SJSA1 (cell line): ENCODE measurements around the gene GDF2. TPM values are rescaled to one million over a fixed set of nuclear protein-coding genes. Genes with fewer than 3 reads are reported as not detected.

ENCODE experiments used
- DNase-seq, 2 experiments: peaks; one replicate each; pipeline ENCODE4 v3.0.0-alpha.2; 2015 to 2020; ENCODE audit warnings: low spot score in 2 of 2, low read depth in 1 of 2
- H3K27ac ChIP-seq: fragments of 250-450 bp; sonication (Bioruptor Pico); 2 replicates; pipeline ENCODE4 v1.5.1; 2020; ENCODE audit warnings: mild to moderate bottlenecking, moderate library complexity
- H3K27me3 ChIP-seq: fragments of 250-450 bp; sonication (Bioruptor Pico); replicated peaks from 2 replicates; pipeline ENCODE4 v1.5.1; 2020; ENCODE audit warnings: mild to moderate bottlenecking, moderate library complexity
- H3K36me3 ChIP-seq: fragments of 250-450 bp; sonication (Bioruptor Pico); 2 replicates; pipeline ENCODE4 v1.5.1; 2020; ENCODE audit warnings: mild to moderate bottlenecking
- H3K4me1 ChIP-seq: fragments of 250-450 bp; sonication (Bioruptor Pico); replicated peaks from 2 replicates; pipeline ENCODE4 v1.6.1; 2021; ENCODE audit warnings: mild to moderate bottlenecking
- H3K4me3 ChIP-seq: fragments of 250-450 bp; sonication (Bioruptor Pico); 2 replicates; pipeline ENCODE4 v1.5.1; 2020; ENCODE audit warnings: mild to moderate bottlenecking
- H3K9me3 ChIP-seq: fragments of 250-450 bp; sonication (Bioruptor Pico); replicated peaks from 2 replicates; pipeline ENCODE4 v1.5.1; 2020; ENCODE audit warnings: mild to moderate bottlenecking
- total RNA-seq: library from RNA; depleted of rRNA; stranded (reverse); fragments of >200 nt; shearing (Covaris generic); gene quantifications from 2 replicates; pipeline ENCODE4 v1.2.3, GENCODE V29; 2014

GDF2 gene
- total RNA-seq, 1 experiment from 2014 or later = not detected

DNA sequence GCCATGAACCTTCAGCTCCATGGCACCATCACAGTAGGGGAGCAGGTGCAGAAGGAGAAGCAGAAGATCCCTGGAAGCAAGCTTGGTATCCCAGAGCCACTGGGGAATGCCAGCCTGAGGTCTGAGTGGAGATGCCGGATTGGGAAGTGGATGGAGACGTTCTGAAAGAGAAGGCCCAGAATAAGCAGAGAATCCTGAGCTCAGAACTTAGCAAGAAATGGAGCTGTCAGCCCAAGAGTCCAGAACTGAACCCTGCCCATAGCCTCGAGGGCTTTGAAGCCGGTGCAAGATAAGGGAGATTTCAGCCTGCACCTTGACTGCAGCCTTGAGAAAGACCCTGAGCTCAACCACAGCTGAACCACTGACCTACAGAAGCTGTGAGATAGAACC, 36.1 kb upstream of the GDF2 start:
- Histone ChIP-seq H3K36me3 (no peaks in the 10 kb centered on the region), H3K27me3 (no peaks in the 10 kb centered on the region), H3K4me3 (no peak overlapping the region), H3K27ac (no peak overlapping the region), H3K9me3 (no peaks in the 10 kb centered on the region), H3K4me1 (no peaks in the 10 kb centered on the region)
- DNase-seq = no peak

GRCh38 chr10:47286591-47287315, 35.5 kb upstream of the GDF2 start:
- Histone ChIP-seq H3K27ac (no peak overlapping the region), H3K4me1 (no peaks in the 10 kb centered on the region), H3K36me3 (no peaks in the 10 kb centered on the region), H3K9me3 (no peaks in the 10 kb centered on the region), H3K27me3 (no peaks in the 10 kb centered on the region), H3K4me3 (no peak overlapping the region)
- no peak for DNase-seq

GRCh38 chr10:47287365-47287802, 34.9 kb upstream of the GDF2 start:
- Histone ChIP-seq H3K27ac (no peak overlapping the region), H3K9me3 (no peaks in the 10 kb centered on the region), H3K36me3 (no peaks in the 10 kb centered on the region), H3K27me3 (no peaks in the 10 kb centered on the region), H3K4me1 (no peaks in the 10 kb centered on the region), H3K4me3 (no peak overlapping the region)
- DNase-seq = peak in 1 of 2 experiments; percentile 25

- H3K9me3 ChIP-seq = no peaks in the 10 kb centered on the region
- no peak overlapping the region for H3K27ac ChIP-seq
- H3K4me1 ChIP-seq = no peaks in the 10 kb centered on the region
- H3K36me3 ChIP-seq = no peaks in the 10 kb centered on the region
- peak in 1 of 2 experiments; percentile 25 for DNase-seq
- H3K4me3 ChIP-seq = no peak overlapping the region
- no peaks in the 10 kb centered on the region for H3K27me3 ChIP-seq
Observed at GRCh38 chr10:47287805-47288204, 34.4 kb upstream of the GDF2 start.

- no peaks in the 10 kb centered on the region for H3K36me3 ChIP-seq
- H3K27me3 ChIP-seq = no peaks in the 10 kb centered on the region
- no peak overlapping the region for H3K4me3 ChIP-seq
- no peaks in the 10 kb centered on the region for H3K9me3 ChIP-seq
- peak in 1 of 2 experiments; percentile 22 for DNase-seq
- H3K27ac ChIP-seq = no peak overlapping the region
- no peaks in the 10 kb centered on the region for H3K4me1 ChIP-seq
Observed at GRCh38 chr10:47288236-47288635, 34.0 kb upstream of the GDF2 start.

GRCh38 chr10:47288916-47289495, 33.2 kb upstream of the GDF2 start:
- Histone ChIP-seq H3K36me3 (no peaks in the 10 kb centered on the region), H3K27me3 (0 out of 2 replicates have a peak, but pooled peaks cover 3% of the 10 kb centered on the region), H3K4me3 (no peak overlapping the region), H3K9me3 (no peaks in the 10 kb centered on the region), H3K27ac (no peak overlapping the region), H3K4me1 (no peaks in the 10 kb centered on the region)
- DNase-seq = peak in 1 of 2 experiments; percentile 29

GRCh38 chr10:47289921-47290320, 32.3 kb upstream of the GDF2 start:
- Histone ChIP-seq H3K27ac (no peak overlapping the region), H3K4me3 (no peak overlapping the region), H3K4me1 (no peaks in the 10 kb centered on the region), H3K9me3 (no peaks in the 10 kb centered on the region), H3K36me3 (no peaks in the 10 kb centered on the region), H3K27me3 (0 out of 2 replicates have a peak, but pooled peaks cover 6% of the 10 kb centered on the region)
- no peak for DNase-seq

DNA sequence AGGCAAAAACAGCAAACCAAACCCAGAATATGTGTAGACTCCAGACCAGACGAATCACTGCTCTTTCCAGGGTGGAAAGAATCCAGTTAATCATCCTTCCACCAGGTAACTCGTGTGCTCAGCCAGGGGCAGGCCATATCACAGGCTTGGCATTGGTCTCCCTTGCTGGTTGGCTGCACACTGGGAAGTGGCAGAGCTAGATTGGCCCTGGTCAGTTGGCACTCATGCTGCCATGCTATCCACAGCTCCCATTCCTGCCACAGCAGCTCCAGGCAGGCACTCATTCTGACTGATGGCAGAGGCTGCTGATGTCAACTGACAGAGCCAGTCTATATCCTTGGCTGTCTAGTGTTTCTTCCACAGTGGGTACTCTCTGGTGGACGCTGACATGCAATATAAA, 31.9 kb upstream of the GDF2 start:
- H3K4me1 ChIP-seq = no peaks in the 10 kb centered on the region
- no peak for DNase-seq

GRCh38 chr10:47291682-47292081, 30.6 kb upstream of the GDF2 start:
- no peaks in the 10 kb centered on the region for H3K9me3 ChIP-seq
- H3K27me3 ChIP-seq = peaks cover 13% of the 10 kb centered on the region
- no peaks in the 10 kb centered on the region for H3K36me3 ChIP-seq
- H3K27ac ChIP-seq = no peak overlapping the region
- no peaks in the 10 kb centered on the region for H3K4me1 ChIP-seq
- no peak overlapping the region for H3K4me3 ChIP-seq
- DNase-seq = no peak

More for the DNA sequence above, 31.9 kb upstream of the GDF2 start:
- H3K9me3 ChIP-seq = no peaks in the 10 kb centered on the region
- no peaks in the 10 kb centered on the region for H3K36me3 ChIP-seq
- no peak overlapping the region for H3K27ac ChIP-seq
- H3K27me3 ChIP-seq = 0 out of 2 replicates have a peak, but pooled peaks cover 6% of the 10 kb centered on the region
- H3K4me3 ChIP-seq = no peak overlapping the region

DNA sequence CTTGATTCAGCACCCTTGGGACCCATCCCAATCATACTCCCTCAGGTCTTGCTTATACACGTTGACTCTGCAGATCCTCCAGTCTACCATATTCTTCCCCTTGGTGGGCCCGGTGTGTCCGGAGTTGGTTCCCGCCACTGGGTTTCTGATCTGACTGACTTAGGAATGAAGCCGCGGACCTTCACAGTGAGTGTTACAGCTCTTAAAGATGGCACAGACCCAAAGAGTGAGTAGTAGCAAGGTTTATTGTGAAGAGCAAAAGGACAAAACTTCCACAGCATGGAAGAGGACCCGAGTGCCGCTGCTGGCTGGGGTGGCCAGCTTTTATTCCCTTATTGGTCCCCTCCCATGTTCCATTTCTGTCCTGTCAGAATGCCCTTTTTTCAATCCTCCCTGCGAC, 28.2 kb upstream of the GDF2 start:
- Histone ChIP-seq H3K4me3 (no peak overlapping the region), H3K36me3 (no peaks in the 10 kb centered on the region), H3K9me3 (no peaks in the 10 kb centered on the region), H3K27ac (no peak overlapping the region), H3K4me1 (no peaks in the 10 kb centered on the region), H3K27me3 (peaks cover 26% of the 10 kb centered on the region)
- DNase-seq = no peak

DNA sequence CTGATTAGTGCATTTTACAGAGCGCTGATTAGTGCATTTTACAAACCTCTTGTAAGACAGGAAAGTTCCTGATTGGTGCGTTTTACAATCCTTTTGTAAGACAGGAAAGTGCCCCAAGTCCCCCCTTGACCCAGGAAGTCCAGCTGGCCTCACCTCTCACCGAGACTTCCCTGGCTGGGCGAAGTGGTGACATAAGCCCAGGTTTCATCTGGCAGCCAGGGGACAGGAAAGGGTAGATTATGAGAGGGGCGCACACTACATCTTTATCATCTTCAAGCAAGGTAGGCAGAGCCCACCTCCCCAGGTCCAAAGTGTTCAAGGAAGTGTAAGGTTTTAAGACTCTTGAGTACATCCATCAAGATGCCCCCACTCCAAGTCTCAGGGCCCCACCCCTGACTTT, 27.8 kb upstream of the GDF2 start:
- Histone ChIP-seq H3K27ac (no peak overlapping the region), H3K36me3 (no peaks in the 10 kb centered on the region), H3K4me3 (no peak overlapping the region), H3K9me3 (no peaks in the 10 kb centered on the region), H3K4me1 (no peaks in the 10 kb centered on the region), H3K27me3 (peaks cover 28% of the 10 kb centered on the region)
- no peak for DNase-seq

DNA sequence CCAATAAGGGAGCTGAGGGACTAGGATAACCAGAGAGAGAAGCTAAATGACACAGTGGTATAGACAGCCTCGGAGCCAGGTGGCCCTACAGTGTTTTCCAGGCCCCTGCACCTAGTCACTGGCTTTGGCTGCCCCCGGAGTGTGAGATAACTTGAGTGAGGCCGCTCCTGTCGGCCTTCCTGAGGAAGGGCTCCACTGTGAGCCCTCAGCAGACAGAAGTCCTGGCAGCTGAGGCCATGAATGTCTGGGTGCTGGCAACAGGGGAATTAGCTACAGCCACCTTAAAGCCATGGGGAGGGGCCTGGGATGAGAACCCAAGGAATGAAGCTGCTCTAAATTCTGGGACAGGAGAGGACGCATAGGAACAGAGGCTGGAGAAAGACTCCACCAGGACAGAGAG, 26.8 kb upstream of the GDF2 start:
- H3K4me3 ChIP-seq = no peak overlapping the region
- no peaks in the 10 kb centered on the region for H3K36me3 ChIP-seq
- H3K27me3 ChIP-seq = peaks cover 37% of the 10 kb centered on the region

GRCh38 chr10:47296156-47296894, 25.9 kb upstream of the GDF2 start:
- Histone ChIP-seq H3K4me1 (peaks cover 6% of the 10 kb centered on the region; the same call in 1 of the 2 replicates), H3K9me3 (no peaks in the 10 kb centered on the region), H3K27ac (no peak overlapping the region), H3K27me3 (peaks cover 47% of the 10 kb centered on the region), H3K36me3 (no peaks in the 10 kb centered on the region), H3K4me3 (no peak overlapping the region)
- DNase-seq = no peak

More for the DNA sequence above, 26.8 kb upstream of the GDF2 start:
- no peak for DNase-seq
- no peaks in the 10 kb centered on the region for H3K9me3 ChIP-seq
- no peak overlapping the region for H3K27ac ChIP-seq
- peaks cover 5% of the 10 kb centered on the region; the same call in 1 of the 2 replicates for H3K4me1 ChIP-seq

GRCh38 chr10:47296941-47297340, 25.3 kb upstream of the GDF2 start:
- no peak overlapping the region for H3K4me3 ChIP-seq
- H3K27ac ChIP-seq = no peak overlapping the region
- H3K27me3 ChIP-seq = peaks cover 50% of the 10 kb centered on the region
- no peaks in the 10 kb centered on the region for H3K36me3 ChIP-seq
- peaks cover 6% of the 10 kb centered on the region; the same call in 1 of the 2 replicates for H3K4me1 ChIP-seq
- DNase-seq = no peak
- no peaks in the 10 kb centered on the region for H3K9me3 ChIP-seq
